OCI-LY7 (cell line): Measurements from ENCODE around the gene SCGB2A2.

Source experiments
- CTCF ChIP-seq: fragments of 200-600 bp; sonication (generic); conservative IDR thresholded peaks from 2 replicates; pipeline ENCODE4 v1.5.1; 2014; ENCODE audit warnings: mild to moderate bottlenecking, antibody characterized with exemption, low read length, moderate library complexity, mixed read lengths
- EZH2phosphoT487 ChIP-seq: fragments of 200-600 bp; sonication (generic); IDR thresholded peaks from 2 replicates; pipeline ENCODE4 v1.6.1; 2018; ENCODE audit warnings: low read depth, borderline replicate concordance, mild to moderate bottlenecking, mixed run types, antibody characterized with exemption, low read length, moderate library complexity, mixed read lengths

GRCh38 chr11:62267050-62267449, 2.9 kb upstream of the SCGB2A2 start:
- no peak for TF ChIP-seq CTCF
- no peak for TF ChIP-seq EZH2phosphoT487
